22Rv1 (cell line): ENCODE data around the gene LGALS7B.

Experiments
- ZFX ChIP-seq: fragments of 450-650 bp; IDR thresholded peaks from 2 replicates; pipeline ENCODE4 v1.6.1; 2017; ENCODE audit warnings: antibody characterized with exemption, borderline replicate concordance
- TF ChIP-seq, protein P1 (sequence below): fragments of 450-650 bp; IDR thresholded peaks from 2 replicates; pipeline ENCODE4 v1.5.1; 2017; ENCODE audit warnings: mild to moderate bottlenecking

DNA sequence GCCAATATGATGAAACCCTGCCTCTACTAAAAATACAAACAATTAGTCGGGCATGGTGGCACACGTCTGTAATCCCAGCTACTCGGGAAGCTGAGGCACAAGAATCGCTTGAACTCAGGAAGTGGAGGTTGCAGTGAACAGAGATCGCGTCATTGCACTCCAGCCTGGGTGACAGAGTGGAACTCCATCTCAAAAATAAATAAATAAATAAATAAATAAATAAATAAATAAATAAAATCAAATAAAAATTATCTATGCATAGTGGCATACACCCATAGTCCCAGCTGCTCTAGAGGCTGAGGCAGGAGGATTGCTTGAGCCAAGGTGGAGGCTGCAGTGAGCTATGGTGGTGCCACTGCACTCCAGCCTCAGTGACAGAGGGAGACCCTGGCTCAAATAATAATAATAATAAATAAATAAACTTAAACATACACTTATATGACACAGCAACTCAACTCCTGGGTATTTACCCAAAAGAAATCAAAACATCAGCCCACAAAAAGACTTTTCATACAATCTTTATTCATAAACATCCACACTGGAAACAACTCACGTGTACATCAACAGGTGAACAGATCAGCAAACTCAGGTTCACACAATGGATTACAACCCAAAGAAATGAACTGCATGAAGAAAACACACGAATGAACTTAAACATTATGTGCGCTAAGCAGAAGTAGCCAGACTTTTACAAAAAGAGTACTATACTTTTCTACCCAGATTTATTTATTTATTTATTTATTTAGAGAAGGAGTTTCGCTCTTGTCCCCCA is 22.5 kb upstream of the LGALS7B start:
- TF ChIP-seq, protein P1, sequence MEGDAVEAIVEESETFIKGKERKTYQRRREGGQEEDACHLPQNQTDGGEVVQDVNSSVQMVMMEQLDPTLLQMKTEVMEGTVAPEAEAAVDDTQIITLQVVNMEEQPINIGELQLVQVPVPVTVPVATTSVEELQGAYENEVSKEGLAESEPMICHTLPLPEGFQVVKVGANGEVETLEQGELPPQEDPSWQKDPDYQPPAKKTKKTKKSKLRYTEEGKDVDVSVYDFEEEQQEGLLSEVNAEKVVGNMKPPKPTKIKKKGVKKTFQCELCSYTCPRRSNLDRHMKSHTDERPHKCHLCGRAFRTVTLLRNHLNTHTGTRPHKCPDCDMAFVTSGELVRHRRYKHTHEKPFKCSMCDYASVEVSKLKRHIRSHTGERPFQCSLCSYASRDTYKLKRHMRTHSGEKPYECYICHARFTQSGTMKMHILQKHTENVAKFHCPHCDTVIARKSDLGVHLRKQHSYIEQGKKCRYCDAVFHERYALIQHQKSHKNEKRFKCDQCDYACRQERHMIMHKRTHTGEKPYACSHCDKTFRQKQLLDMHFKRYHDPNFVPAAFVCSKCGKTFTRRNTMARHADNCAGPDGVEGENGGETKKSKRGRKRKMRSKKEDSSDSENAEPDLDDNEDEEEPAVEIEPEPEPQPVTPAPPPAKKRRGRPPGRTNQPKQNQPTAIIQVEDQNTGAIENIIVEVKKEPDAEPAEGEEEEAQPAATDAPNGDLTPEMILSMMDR: no peak
- no peak for TF ChIP-seq ZFX
